Gastrocnemius medialis (tissue), 4 donors: ENCODE measurements around the gene S1PR3. TPM values are rescaled to one million over a fixed set of nuclear protein-coding genes. Genes with fewer than 3 reads are reported as not detected.
"Not testable (repeated sequence)": the region's sequence is repeated elsewhere in the genome, so short reads cannot be mapped to it uniquely, and the experiment has no call there.

Experiments used
- ATAC-seq, 2 donors: fragments of 150-250 bp; one replicate each; pipeline ENCODE4 v1.9.1; 2016
- DNase-seq, 2 donors: peaks; one replicate each; pipeline ENCODE4 v3.0.0-alpha.2; 2019
- H3K27ac ChIP-seq, 4 donors: fragments of 200-600 bp; sonication (generic); 1 replicate in 1 of 4; 2 replicates in 3 of 4; pipeline ENCODE4 v1.5.1; 2016 to 2018; ENCODE audit warnings: mild to moderate bottlenecking in 2 of 4, moderate library complexity in 1 of 4
- H3K27me3 ChIP-seq, 3 donors: fragments of 200-600 bp; sonication (generic) in 2 of 3; 1 replicate in 1 of 3; 2 replicates in 2 of 3; pipeline versions ENCODE4 v1.5.1 to v1.6.0; 2016 to 2019; ENCODE audit warnings: mild to moderate bottlenecking in 1 of 3, moderate library complexity in 1 of 3
- H3K36me3 ChIP-seq, 2 donors: fragments of 200-600 bp; sonication (generic) in 1 of 2; one replicate each; pipeline ENCODE4 v1.5.1; 2017 to 2018
- H3K4me1 ChIP-seq, 2 donors: fragments of 200-600 bp; sonication (generic) in 1 of 2; one replicate each; pipeline ENCODE4 v1.5.1; 2016 to 2017; ENCODE audit warnings: mild to moderate bottlenecking in 2 of 2
- H3K4me3 ChIP-seq, 4 donors: fragments of 200-600 bp; sonication (generic) in 3 of 4; 1 replicate in 1 of 4; 2 replicates in 3 of 4; pipeline ENCODE4 v1.5.1; 2016 to 2019; ENCODE audit warnings: mild to moderate bottlenecking in 2 of 4
- H3K9me3 ChIP-seq, 3 donors: fragments of 200-600 bp; sonication (generic) in 2 of 3; 1 replicate in 1 of 3; 2 replicates in 2 of 3; pipeline ENCODE4 v1.5.1; 2016 to 2019
- CTCF ChIP-seq, 5 experiments: fragments of 450-650 bp in 3 of 5; fragments of 200-600 bp in 2 of 5; sonication (generic) in 2 of 5; IDR thresholded peaks in 4 of 5; conservative IDR thresholded peaks in 1 of 5; 1 replicate in 4 of 5; 2 replicates in 1 of 5; pipeline ENCODE4 v1.5.1; 2016 to 2019; ENCODE audit warnings: antibody characterized with exemption in 5 of 5, mild to moderate bottlenecking in 3 of 5, moderate library complexity in 3 of 5
- POLR2A ChIP-seq, 2 donors: fragments of 450-650 bp; IDR thresholded peaks; one replicate each; pipeline ENCODE4 v1.6.1; 2017; ENCODE audit warnings: antibody characterized with exemption in 2 of 2, mild to moderate bottlenecking in 2 of 2, moderate library complexity in 2 of 2
- in situ Hi-C, 4 donors: fragments of 200-750 bp; cut with MboI; loops; one replicate each; pipeline versions ENCODE4 v1.15.0 to v1.8.0; 2017; ENCODE audit warnings: low sequenced_read_pairs in 4 of 4
- intact Hi-C: fragments of 100-400 bp; cut with DNase I; formaldehyde crosslinking; loops from one replicate; pipeline ENCODE4 v1.15.1; 2023; ENCODE audit warnings: low total_unique reads
- total RNA-seq, 4 donors: library from RNA; depleted of rRNA; stranded (reverse); fragments of >200 nt; gene quantifications; one replicate each; pipeline versions ENCODE4 v1.1.0 to v1.2.3, GENCODE V29; 2016

The S1PR3 gene
- total RNA-seq = 10 to 100 TPM in 1 of 4 donors, 1 to 10 TPM in 3; 3.3 to 13.4 (median 5.7) TPM

GRCh38 chr9:88991066-88992034 lies at the start of gene S1PR3:
Gene S1PR3, plus strand, starts transcription at chr9:88991468. Its CDS starts 9,733 bp downstream, at chr9:89001201.
- peak within 1 kb of the TSS; percentile 49 to 63 (median 52) for H3K4me3 ChIP-seq
- H3K27ac ChIP-seq = peak within 1 kb of the TSS; percentile 51 to 65 (median 62)
- ATAC-seq (peak; percentile 39 to 52), DNase-seq (peak in 1 of 2 donors; percentile 23)
- intact Hi-C loops (no loop called here), in situ Hi-C loops (loop anchor here in 1 of 4 donors (25.0 kb wide), 1 partner anchor 254 kb away; no protein-coding TSS in a partner anchor)
- H3K27me3 ChIP-seq = peaks cover 14 to 22% (median 19%) of the 10 kb centered on the region in 3 donors
- H3K36me3 ChIP-seq = no peaks in the 10 kb centered on the region
- H3K9me3 ChIP-seq = no peaks in the 10 kb centered on the region
- peak in 1 of 2 donors; percentile 52 for TF ChIP-seq POLR2A (IDR thresholded peaks at IDR 0.05)
- TF ChIP-seq CTCF (IDR thresholded peaks at IDR 0.05 in 4 of 5, conservative IDR thresholded peaks at IDR 0.05 in 1 of 5) = no peak
- no peaks in the 10 kb centered on the region for H3K4me1 ChIP-seq

- H3K27me3 ChIP-seq, H3K27ac ChIP-seq, ATAC-seq, intact Hi-C loops, in situ Hi-C loops, H3K9me3 ChIP-seq, H3K36me3 ChIP-seq, H3K4me1 ChIP-seq, DNase-seq, H3K4me3 ChIP-seq: not testable (repeated sequence)
Measured at GRCh38 chr9:88941586-88941985, 49.7 kb upstream of the S1PR3 start.

- TF ChIP-seq CTCF (IDR thresholded peaks at IDR 0.05 in 4 of 5, conservative IDR thresholded peaks at IDR 0.05 in 1 of 5) (no peak), POLR2A (IDR thresholded peaks at IDR 0.05) (no peak)
- Histone ChIP-seq H3K27ac (no peak overlapping the region), H3K9me3 (no peaks in the 10 kb centered on the region), H3K4me3 (no peak overlapping the region), H3K36me3 (no peaks in the 10 kb centered on the region), H3K4me1 (no peaks in the 10 kb centered on the region), H3K27me3 (no peaks in the 10 kb centered on the region)
- intact Hi-C loops = no loop called here
- DNase-seq (no peak), ATAC-seq (no peak)
- in situ Hi-C loops = no loop called here
Measured at GRCh38 chr9:88942411-88942810, 48.9 kb upstream of the S1PR3 start.

- intact Hi-C loops = no loop called here
- H3K4me3 ChIP-seq = no peak overlapping the region
- no peaks in the 10 kb centered on the region for H3K9me3 ChIP-seq
- in situ Hi-C loops = no loop called here
- H3K4me1 ChIP-seq = no peaks in the 10 kb centered on the region
- ATAC-seq (no peak), DNase-seq (no peak)
- TF ChIP-seq CTCF (IDR thresholded peaks at IDR 0.05 in 4 of 5, conservative IDR thresholded peaks at IDR 0.05 in 1 of 5) = no peak
- TF ChIP-seq POLR2A (IDR thresholded peaks at IDR 0.05) = no peak
- no peaks in the 10 kb centered on the region for H3K27me3 ChIP-seq
- H3K36me3 ChIP-seq = no peaks in the 10 kb centered on the region
- H3K27ac ChIP-seq = no peak overlapping the region
Measured at GRCh38 chr9:88945636-88946333, 45.5 kb upstream of the S1PR3 start.
